GM12878 (cell line): ENCODE measurements around the gene GPR26. TPM values are rescaled to one million over a fixed set of nuclear protein-coding genes. Genes with fewer than 3 reads are reported as not detected.

Experiments
- ATAC-seq: fragments of 200-7000 bp; cut with Tn5 transposase; 3 replicates; pipeline ENCODE4 v1.9.1; 2020; ENCODE audit warnings: mild to moderate bottlenecking, moderate library complexity
- BruUV-seq: library from RNA; stranded (reverse); fragments of 400-500 nt; replicated peaks from 2 replicates; lab custom pipeline; 2021; lab: Mats Ljungman, UMichigan
- CTCF ChIA-PET: fragments of 300-600 bp; sonication (Branson Sonifier 250); formaldehyde crosslinking; extraction: SDS; loops from one replicate; lab custom pipeline; 2021; ENCODE audit warnings: inconsistent platforms; lab: Yijun Ruan, JAX
- POLR2A ChIA-PET: fragments of 350-600 bp; formaldehyde crosslinking; extraction: SDS; loops from one replicate; lab custom pipeline; 2021; ENCODE audit warnings: inconsistent platforms; lab: Charles Lee
- RAD21 ChIA-PET: fragments of 300-600 bp; sonication (Branson Sonifier 250); formaldehyde crosslinking; loops from one replicate; lab custom pipeline; 2023; ENCODE audit warnings: antibody characterized with exemption; ENCODE audit not compliant: unreplicated experiment; lab: Charles Lee
- SMC1A ChIA-PET: fragments of 300-600 bp; sonication (Branson Sonifier 250); formaldehyde crosslinking; loops from one replicate; lab custom pipeline; 2023; ENCODE audit not compliant: unreplicated experiment, uncharacterized antibody; lab: Charles Lee
- DNase-seq: peaks from one replicate; pipeline ENCODE4 v3.0.0-alpha.2; 2011; ENCODE audit warnings: low read depth, low spot score
- FAIRE-seq: peaks from 3 replicates; lab custom pipeline; 2011; peaks lifted over from hg19 to GRCh38; lab: Jason Lieb, UNC
- H2AFZ ChIP-seq: 2 replicates; pipeline ENCODE4 v1.6.0; 2011; ENCODE audit warnings: low read depth, low read length, control low read depth; ENCODE audit not compliant: control insufficient read depth
- H3K27ac ChIP-seq: 2 replicates; pipeline ENCODE4 v1.5.1; 2011; ENCODE audit warnings: control low read depth; ENCODE audit not compliant: control insufficient read depth, insufficient read depth
- H3K27me3 ChIP-seq, 2 experiments: replicated peaks in 1 of 2; 2 replicates each; pipeline versions ENCODE4 v1.6.0 to v1.6.1; 2011; ENCODE audit warnings: low read length in 1 of 2; ENCODE audit not compliant: control insufficient read depth in 2 of 2, insufficient read depth in 2 of 2
- H3K36me3 ChIP-seq, 2 experiments: 2 replicates each; pipeline ENCODE4 v1.5.1; 2011; ENCODE audit warnings: low read length in 1 of 2; ENCODE audit not compliant: control insufficient read depth in 2 of 2, insufficient read depth in 2 of 2
- H3K4me1 ChIP-seq: 2 replicates; pipeline ENCODE4 v1.6.1; 2011; ENCODE audit warnings: mild to moderate bottlenecking, low read length, moderate library complexity, mixed read lengths; ENCODE audit not compliant: control insufficient read depth, insufficient read depth
- H3K4me2 ChIP-seq: 2 replicates; pipeline ENCODE4 v1.6.0; 2011; ENCODE audit warnings: control low read depth; ENCODE audit not compliant: control insufficient read depth, insufficient read depth
- H3K4me3 ChIP-seq: fragments of 200-600 bp; sonication (generic); 2 replicates; pipeline ENCODE4 v1.5.1; 2016
- H3K79me2 ChIP-seq: 2 replicates; pipeline ENCODE4 v1.6.0; 2011; ENCODE audit warnings: low read length; ENCODE audit not compliant: control insufficient read depth, insufficient read depth
- H3K9ac ChIP-seq: 2 replicates; pipeline ENCODE4 v1.8.0; 2011; ENCODE audit warnings: low read length, control low read depth, mixed read lengths; ENCODE audit not compliant: control insufficient read depth, insufficient read depth
- H3K9me3 ChIP-seq: replicated peaks from 3 replicates; pipeline ENCODE4 v1.5.1; 2011; ENCODE audit warnings: mild to moderate bottlenecking, low read length; ENCODE audit not compliant: control insufficient read depth, insufficient read depth
- H4K20me1 ChIP-seq: 2 replicates; pipeline ENCODE4 v1.6.0; 2011; ENCODE audit not compliant: control insufficient read depth, insufficient read depth
- BMI1 ChIP-seq: fragments of 450-650 bp; IDR thresholded peaks from 2 replicates; pipeline ENCODE4 v1.6.1; 2016; ENCODE audit warnings: mild to moderate bottlenecking, moderate library complexity, borderline replicate concordance
- CHD4 ChIP-seq: fragments of 200-600 bp; sonication (generic); IDR thresholded peaks from 2 replicates; pipeline ENCODE4 v1.6.1; 2016; ENCODE audit warnings: mild to moderate bottlenecking
- CREB1 ChIP-seq: IDR thresholded peaks from 2 replicates; pipeline ENCODE4 v1.6.1; 2012; ENCODE audit warnings: low read depth, mild to moderate bottlenecking, inconsistent platforms
- FOS ChIP-seq: IDR thresholded peaks from 3 replicates; pipeline ENCODE4 v1.6.1; 2011; ENCODE audit warnings: borderline replicate concordance; ENCODE audit not compliant: insufficient read length; ENCODE audit errors: extremely low read depth
- GATAD2B ChIP-seq: fragments of 450-650 bp; conservative IDR thresholded peaks from 2 replicates; pipeline ENCODE4 v1.6.1; 2017; ENCODE audit warnings: low read depth, mild to moderate bottlenecking, moderate library complexity
- IKZF2 ChIP-seq, 2 experiments: fragments of 450-650 bp; IDR thresholded peaks; 2 replicates each; pipeline ENCODE4 v1.6.1; 2017; ENCODE audit warnings: mild to moderate bottlenecking in 2 of 2, moderate library complexity in 2 of 2
- NR2C2 ChIP-seq: IDR thresholded peaks from 2 replicates; pipeline ENCODE4 v1.6.1; 2011; ENCODE audit warnings: borderline replicate concordance, low read depth; ENCODE audit not compliant: control insufficient read depth, insufficient read length
- RBBP5 ChIP-seq: fragments of 200-600 bp; sonication (generic); conservative IDR thresholded peaks from 2 replicates; pipeline ENCODE4 v1.6.1; 2016
- RCOR1 ChIP-seq: conservative IDR thresholded peaks from 2 replicates; pipeline ENCODE4 v1.6.1; 2012; ENCODE audit warnings: low read depth, low read length, improper control_type of control experiment
- RELB ChIP-seq: fragments of 450-650 bp; IDR thresholded peaks from 2 replicates; pipeline ENCODE4 v1.6.1; 2017; ENCODE audit warnings: low read depth, mild to moderate bottlenecking, moderate library complexity
- SIX5 ChIP-seq: IDR thresholded peaks from 2 replicates; pipeline ENCODE4 v1.6.1; 2011; ENCODE audit warnings: mild to moderate bottlenecking, low read depth, low read length, moderate library complexity; ENCODE audit not compliant: severe bottlenecking
- TBL1XR1 ChIP-seq: IDR thresholded peaks from 2 replicates; pipeline ENCODE4 v1.6.1; 2012; ENCODE audit warnings: low read depth, low read length, improper control_type of control experiment
- USF2 ChIP-seq: IDR thresholded peaks from 2 replicates; pipeline ENCODE4 v1.6.1; 2011; ENCODE audit warnings: low read depth, low read length, improper control_type of control experiment, borderline replicate concordance
- YBX1 ChIP-seq: fragments of 450-650 bp; IDR thresholded peaks from 2 replicates; pipeline ENCODE4 v1.6.1; 2016; ENCODE audit warnings: antibody characterized with exemption
- ZNF207 ChIP-seq: fragments of 450-650 bp; IDR thresholded peaks from 2 replicates; pipeline ENCODE4 v1.6.1; 2014; ENCODE audit warnings: antibody characterized with exemption, mild to moderate bottlenecking, borderline replicate concordance
- WGBS: methylation state at CpG from one replicate; pipeline ENCODE4 v1.1.6; 2016; ENCODE audit warnings: low lambda C conversion rate; ENCODE audit not compliant: insufficient replicate concordance, insufficient coverage; ENCODE audit errors: missing lambda C conversion rate; 5-methylcytosine and 5-hydroxymethylcytosine counted together
- in situ Hi-C: fragments of 300-500 bp; cut with MboI; formaldehyde crosslinking; loops from 9 replicates; pipeline ENCODE4 v1.14.3; 2018; ENCODE audit warnings: mixed read lengths
- intact Hi-C: fragments of 100-400 bp; cut with micrococcal nuclease; formaldehyde crosslinking; loops from one replicate; pipeline ENCODE4 v1.14.2; 2022; ENCODE audit not compliant: unreplicated experiment
- polyA plus RNA-seq, 11 experiments: library from polyadenylated mRNA; depleted of rRNA in 4 of 11; unstranded in 6 of 11; stranded (reverse) in 5 of 11; fragments of >200 nt; fragmentation: Nextera tagmentation in 4 of 11; fragmentation: Illumina TruSeq in 1 of 11; extraction: Ambion mirVana in 4 of 11; extraction: Trizol in 1 of 11; gene quantifications; 1 replicate in 1 of 11; 2 replicates in 10 of 11; pipeline versions ENCODE4 v1.2.1 to v1.2.3, GENCODE V29; 2011 to 2016; ENCODE audit warnings: inconsistent platforms in 2 of 11, missing spikeins in 2 of 11, low read depth in 1 of 11
- total RNA-seq, 4 experiments: library from RNA; depleted of rRNA in 3 of 4; stranded (reverse); fragments of >200 nt in 3 of 4; fragmentation: Illumina TruSeq in 1 of 4; extraction: Trizol in 1 of 4; gene quantifications; 2 replicates each; pipeline versions ENCODE4 v1.2.1 to v1.2.3, GENCODE V29; 2013 to 2021
- TF ChIP-seq, protein P1 (sequence below): fragments of 450-650 bp; IDR thresholded peaks from 2 replicates; pipeline ENCODE4 v1.6.1; 2017; ENCODE audit warnings: mild to moderate bottlenecking, moderate library complexity
- TF ChIP-seq, protein P2 (sequence below): fragments of 450-650 bp; IDR thresholded peaks from 2 replicates; pipeline ENCODE4 v1.6.1; 2014; ENCODE audit warnings: mild to moderate bottlenecking

The GPR26 gene
- total and polyA plus RNA-seq, 10 of the 15 experiments (the other 5 are each of a cell fraction or from before 2014, with no cell fraction given): 0.01 to 0.03 TPM; not detected in 8

GRCh38 chr10:123722351-123722750 is 56.2 kb downstream of the GPR26 start:
- FAIRE-seq (no peak), ATAC-seq (no peak), DNase-seq (no peak)
- ChIA-PET CTCF (interaction anchor here (0.6 kb wide), 1 partner anchor 874 kb away, joined by 3 read pairs; no protein-coding TSS in a partner anchor), POLR2A (no interaction called here), SMC1A (no interaction called here), RAD21 (no interaction called here)
- Histone ChIP-seq H4K20me1 (no peaks in the 10 kb centered on the region), H3K27ac (no peak overlapping the region), H2AFZ (no peak overlapping the region), H3K4me2 (no peak overlapping the region), H3K4me3 (no peak overlapping the region), H3K9ac (no peak overlapping the region), H3K79me2 (no peaks in the 10 kb centered on the region), H3K27me3 (no peaks in the 10 kb centered on the region), H3K4me1 (no peaks in the 10 kb centered on the region), H3K9me3 (no peaks in the 10 kb centered on the region), H3K36me3 (no peaks in the 10 kb centered on the region)
- WGBS: 25% methylated on average over 2 of the region's 2 CpGs
- intact Hi-C loops (no loop called here), in situ Hi-C loops (no loop called here)
- BruUV-seq: no TSS peak
- no peak for TF ChIP-seq ZNF207
- TF ChIP-seq NR2C2: no peak
- TF ChIP-seq RBBP5: no peak
- TF ChIP-seq, protein P1, sequence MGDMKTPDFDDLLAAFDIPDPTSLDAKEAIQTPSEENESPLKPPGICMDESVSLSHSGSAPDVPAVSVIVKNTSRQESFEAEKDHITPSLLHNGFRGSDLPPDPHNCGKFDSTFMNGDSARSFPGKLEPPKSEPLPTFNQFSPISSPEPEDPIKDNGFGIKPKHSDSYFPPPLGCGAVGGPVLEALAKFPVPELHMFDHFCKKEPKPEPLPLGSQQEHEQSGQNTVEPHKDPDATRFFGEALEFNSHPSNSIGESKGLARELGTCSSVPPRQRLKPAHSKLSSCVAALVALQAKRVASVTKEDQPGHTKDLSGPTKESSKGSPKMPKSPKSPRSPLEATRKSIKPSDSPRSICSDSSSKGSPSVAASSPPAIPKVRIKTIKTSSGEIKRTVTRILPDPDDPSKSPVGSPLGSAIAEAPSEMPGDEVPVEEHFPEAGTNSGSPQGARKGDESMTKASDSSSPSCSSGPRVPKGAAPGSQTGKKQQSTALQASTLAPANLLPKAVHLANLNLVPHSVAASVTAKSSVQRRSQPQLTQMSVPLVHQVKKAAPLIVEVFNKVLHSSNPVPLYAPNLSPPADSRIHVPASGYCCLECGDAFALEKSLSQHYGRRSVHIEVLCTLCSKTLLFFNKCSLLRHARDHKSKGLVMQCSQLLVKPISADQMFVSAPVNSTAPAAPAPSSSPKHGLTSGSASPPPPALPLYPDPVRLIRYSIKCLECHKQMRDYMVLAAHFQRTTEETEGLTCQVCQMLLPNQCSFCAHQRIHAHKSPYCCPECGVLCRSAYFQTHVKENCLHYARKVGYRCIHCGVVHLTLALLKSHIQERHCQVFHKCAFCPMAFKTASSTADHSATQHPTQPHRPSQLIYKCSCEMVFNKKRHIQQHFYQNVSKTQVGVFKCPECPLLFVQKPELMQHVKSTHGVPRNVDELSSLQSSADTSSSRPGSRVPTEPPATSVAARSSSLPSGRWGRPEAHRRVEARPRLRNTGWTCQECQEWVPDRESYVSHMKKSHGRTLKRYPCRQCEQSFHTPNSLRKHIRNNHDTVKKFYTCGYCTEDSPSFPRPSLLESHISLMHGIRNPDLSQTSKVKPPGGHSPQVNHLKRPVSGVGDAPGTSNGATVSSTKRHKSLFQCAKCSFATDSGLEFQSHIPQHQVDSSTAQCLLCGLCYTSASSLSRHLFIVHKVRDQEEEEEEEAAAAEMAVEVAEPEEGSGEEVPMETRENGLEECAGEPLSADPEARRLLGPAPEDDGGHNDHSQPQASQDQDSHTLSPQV: no peak
- no peak for TF ChIP-seq IKZF2 (IDR thresholded peaks at IDR 0.05)
- TF ChIP-seq RELB: no peak
- no peak for TF ChIP-seq TBL1XR1
- no peak for TF ChIP-seq USF2
- TF ChIP-seq CHD4: no peak
- no peak for TF ChIP-seq FOS
- TF ChIP-seq SIX5: no peak
- TF ChIP-seq, protein P2, sequence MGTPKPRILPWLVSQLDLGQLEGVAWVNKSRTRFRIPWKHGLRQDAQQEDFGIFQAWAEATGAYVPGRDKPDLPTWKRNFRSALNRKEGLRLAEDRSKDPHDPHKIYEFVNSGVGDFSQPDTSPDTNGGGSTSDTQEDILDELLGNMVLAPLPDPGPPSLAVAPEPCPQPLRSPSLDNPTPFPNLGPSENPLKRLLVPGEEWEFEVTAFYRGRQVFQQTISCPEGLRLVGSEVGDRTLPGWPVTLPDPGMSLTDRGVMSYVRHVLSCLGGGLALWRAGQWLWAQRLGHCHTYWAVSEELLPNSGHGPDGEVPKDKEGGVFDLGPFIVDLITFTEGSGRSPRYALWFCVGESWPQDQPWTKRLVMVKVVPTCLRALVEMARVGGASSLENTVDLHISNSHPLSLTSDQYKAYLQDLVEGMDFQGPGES: no peak
- no peak for TF ChIP-seq CREB1
- TF ChIP-seq GATAD2B: no peak
- TF ChIP-seq YBX1: no peak
- no peak for TF ChIP-seq RCOR1
- no peak for TF ChIP-seq BMI1
